Kidney (tissue), 14 donors: Measurements from ENCODE around the gene MRPL22. TPM values are rescaled to one million over a fixed set of nuclear protein-coding genes. Genes with fewer than 3 reads are reported as not detected.
"Not testable (repeated sequence)": the region's sequence is repeated elsewhere in the genome, so short reads cannot be mapped to it uniquely, and the experiment has no call there.

Source experiments
- DNase-seq, 5 donors: peaks; one replicate each; pipeline ENCODE4 v3.0.0-alpha.2; 2013 to 2020
- FAIRE-seq: peaks from 2 replicates; lab custom pipeline; 2012; peaks lifted over from hg19 to GRCh38; lab: Jason Lieb, UNC
- H3K27ac ChIP-seq, 2 donors: one replicate each; pipeline ENCODE4 v1.7.0; 2013; ENCODE audit warnings: low read depth in 2 of 2, low read length in 2 of 2, inconsistent platforms in 1 of 2
- H3K27me3 ChIP-seq: one replicate; pipeline ENCODE4 v1.7.1; 2013; ENCODE audit warnings: low read length, inconsistent platforms; ENCODE audit not compliant: control insufficient read depth, insufficient read depth
- H3K36me3 ChIP-seq, 3 donors: one replicate each; pipeline versions ENCODE4 v1.7.0 to v1.7.1; 2013; ENCODE audit warnings: low read length in 3 of 3, control low read depth in 1 of 3, inconsistent platforms in 1 of 3; ENCODE audit not compliant: insufficient read depth in 3 of 3, control insufficient read depth in 2 of 3
- H3K4me1 ChIP-seq, 3 donors: one replicate each; pipeline versions ENCODE4 v1.7.0 to v1.7.1; 2013; ENCODE audit warnings: low read length in 3 of 3, inconsistent platforms in 1 of 3, low read depth in 1 of 3; ENCODE audit not compliant: control insufficient read depth in 2 of 3, insufficient read depth in 2 of 3
- H3K4me3 ChIP-seq, 3 donors: one replicate each; pipeline versions ENCODE4 v1.7.0 to v1.8.1; 2013; ENCODE audit warnings: low read length in 3 of 3, control low read depth in 1 of 3, inconsistent platforms in 1 of 3
- H3K9ac ChIP-seq, 3 donors: one replicate each; pipeline versions ENCODE4 v1.7.0 to v1.7.1; 2013; ENCODE audit warnings: low read length in 3 of 3, control low read depth in 1 of 3, inconsistent platforms in 1 of 3
- H3K9me3 ChIP-seq, 3 donors: one replicate each; pipeline versions ENCODE4 v1.7.0 to v1.7.1; 2013; ENCODE audit warnings: low read length in 3 of 3, control low read depth in 1 of 3, inconsistent platforms in 1 of 3; ENCODE audit not compliant: control insufficient read depth in 2 of 3, insufficient read depth in 1 of 3
- intact Hi-C: fragments of 100-400 bp; cut with DNase I; formaldehyde crosslinking; loops from one replicate; pipeline ENCODE4 v1.11.1; 2022
- polyA plus RNA-seq: library from polyadenylated mRNA; stranded (reverse); fragments of 350-450 nt; fragmentation: Illumina TruSeq; extraction: RNeasy Lipid Tissue Mini Kit (QIAGEN cat#74804); gene quantifications from one replicate; pipeline ENCODE4 v1.2.3, GENCODE V29; 2014; ENCODE audit warnings: low read depth, low replicate concordance; ENCODE audit not compliant: insufficient read depth
- total RNA-seq: library from RNA; stranded (reverse); fragmentation: NEBNext Ultra II Directional; extraction: Animal tissue kit (Norgen Biotek cat#: 25700); gene quantifications from one replicate; pipeline ENCODE4 v1.2.1, GENCODE V29; 2021
- TF ChIP-seq, protein P1 (sequence below): IDR thresholded peaks from 3 replicates; pipeline ENCODE4 v1.5.1; 2012; ENCODE audit warnings: mild to moderate bottlenecking, moderate library complexity, borderline replicate concordance; ENCODE audit not compliant: insufficient read depth; ENCODE audit errors: extremely low read depth
- donor health status: control.
- donor health status: control.
- donor health status: control.
- donor health status: control.
- donor health status: control.
- donor health status: DM: yes; HTN: yes; CAD: no.
- donor health status: Normal renal cell carcinoma (clear cell type).

Gene MRPL22
- total and polyA plus RNA-seq, 2 donors from 2014 or later = 40.8 to 72.7 TPM

DNA sequence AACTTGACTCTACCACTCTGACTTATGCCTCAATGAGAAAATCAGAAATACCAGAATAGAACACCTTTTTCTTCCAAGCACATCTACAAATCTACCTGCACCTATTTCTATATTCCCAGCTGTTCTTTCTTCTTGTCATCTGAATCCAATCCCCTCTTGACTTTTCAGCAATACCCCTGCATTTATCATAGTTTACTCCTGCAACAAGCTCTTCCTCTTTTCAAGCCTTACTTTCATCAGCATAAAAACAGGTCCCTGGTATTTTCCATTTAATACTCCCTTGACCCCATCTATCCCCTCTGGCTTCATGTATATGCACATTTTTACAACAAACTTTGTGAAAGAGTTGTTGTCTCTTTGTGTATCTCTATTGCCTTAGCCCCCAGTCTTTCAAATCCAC, 6.0 kb upstream of the MRPL22 start:
- H3K4me3 ChIP-seq = no peak overlapping the region
- H3K27ac ChIP-seq = no peak overlapping the region
- H3K9ac ChIP-seq = no peak overlapping the region
- H3K4me1 ChIP-seq = peaks cover 3 to 11% (median 7%) of the 10 kb centered on the region in 3 donors
- TF ChIP-seq, protein P1, sequence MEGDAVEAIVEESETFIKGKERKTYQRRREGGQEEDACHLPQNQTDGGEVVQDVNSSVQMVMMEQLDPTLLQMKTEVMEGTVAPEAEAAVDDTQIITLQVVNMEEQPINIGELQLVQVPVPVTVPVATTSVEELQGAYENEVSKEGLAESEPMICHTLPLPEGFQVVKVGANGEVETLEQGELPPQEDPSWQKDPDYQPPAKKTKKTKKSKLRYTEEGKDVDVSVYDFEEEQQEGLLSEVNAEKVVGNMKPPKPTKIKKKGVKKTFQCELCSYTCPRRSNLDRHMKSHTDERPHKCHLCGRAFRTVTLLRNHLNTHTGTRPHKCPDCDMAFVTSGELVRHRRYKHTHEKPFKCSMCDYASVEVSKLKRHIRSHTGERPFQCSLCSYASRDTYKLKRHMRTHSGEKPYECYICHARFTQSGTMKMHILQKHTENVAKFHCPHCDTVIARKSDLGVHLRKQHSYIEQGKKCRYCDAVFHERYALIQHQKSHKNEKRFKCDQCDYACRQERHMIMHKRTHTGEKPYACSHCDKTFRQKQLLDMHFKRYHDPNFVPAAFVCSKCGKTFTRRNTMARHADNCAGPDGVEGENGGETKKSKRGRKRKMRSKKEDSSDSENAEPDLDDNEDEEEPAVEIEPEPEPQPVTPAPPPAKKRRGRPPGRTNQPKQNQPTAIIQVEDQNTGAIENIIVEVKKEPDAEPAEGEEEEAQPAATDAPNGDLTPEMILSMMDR = no peak
- intact Hi-C loops = no loop called here
- no peaks in the 10 kb centered on the region for H3K27me3 ChIP-seq
- no peak for DNase-seq
- no peak for FAIRE-seq
- H3K9me3 ChIP-seq = no peaks in the 10 kb centered on the region
- H3K36me3 ChIP-seq = peaks cover 2 to 9% (median 3%) of the 10 kb centered on the region in 3 donors

DNA sequence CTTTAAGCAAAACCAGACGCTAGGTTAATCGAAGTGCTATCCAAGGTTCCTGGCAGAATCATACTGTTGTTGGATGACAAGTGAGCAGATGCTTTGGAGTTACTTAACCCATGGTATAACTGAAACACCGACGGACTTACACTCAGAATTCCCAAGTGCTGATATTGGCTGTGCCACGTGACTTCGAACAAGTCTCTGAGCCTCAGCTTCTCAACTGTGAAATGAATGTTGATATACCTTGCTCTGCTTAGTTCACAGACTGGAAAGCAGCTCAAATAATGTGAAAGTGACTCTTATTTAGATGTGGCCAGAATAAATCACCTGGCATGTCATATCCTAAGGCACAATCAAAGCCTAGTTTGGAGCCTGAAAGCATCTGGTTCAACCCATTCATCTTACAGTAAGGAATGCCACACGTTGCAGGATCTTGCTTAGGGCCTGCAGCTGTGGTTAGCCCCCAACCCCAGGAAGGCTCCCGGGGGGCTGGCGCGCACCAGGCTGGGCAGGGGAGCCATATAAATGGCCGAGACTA, 3.6 kb upstream of the MRPL22 start:
- no peak for FAIRE-seq
- intact Hi-C loops = no loop called here
- TF ChIP-seq, protein P1 = no peak
- Histone ChIP-seq H3K36me3 (no peaks in the 10 kb centered on the region), H3K4me3 (peak overlapping the region; percentile 77 to 93 (median 80)), H3K27me3 (no peaks in the 10 kb centered on the region), H3K9ac (peak overlapping the region; percentile 59 to 79 (median 76)), H3K27ac (no peak overlapping the region), H3K4me1 (peaks cover 3 to 13% (median 10%) of the 10 kb centered on the region in 3 donors), H3K9me3 (no peaks in the 10 kb centered on the region)
- DNase-seq = no peak

DNA sequence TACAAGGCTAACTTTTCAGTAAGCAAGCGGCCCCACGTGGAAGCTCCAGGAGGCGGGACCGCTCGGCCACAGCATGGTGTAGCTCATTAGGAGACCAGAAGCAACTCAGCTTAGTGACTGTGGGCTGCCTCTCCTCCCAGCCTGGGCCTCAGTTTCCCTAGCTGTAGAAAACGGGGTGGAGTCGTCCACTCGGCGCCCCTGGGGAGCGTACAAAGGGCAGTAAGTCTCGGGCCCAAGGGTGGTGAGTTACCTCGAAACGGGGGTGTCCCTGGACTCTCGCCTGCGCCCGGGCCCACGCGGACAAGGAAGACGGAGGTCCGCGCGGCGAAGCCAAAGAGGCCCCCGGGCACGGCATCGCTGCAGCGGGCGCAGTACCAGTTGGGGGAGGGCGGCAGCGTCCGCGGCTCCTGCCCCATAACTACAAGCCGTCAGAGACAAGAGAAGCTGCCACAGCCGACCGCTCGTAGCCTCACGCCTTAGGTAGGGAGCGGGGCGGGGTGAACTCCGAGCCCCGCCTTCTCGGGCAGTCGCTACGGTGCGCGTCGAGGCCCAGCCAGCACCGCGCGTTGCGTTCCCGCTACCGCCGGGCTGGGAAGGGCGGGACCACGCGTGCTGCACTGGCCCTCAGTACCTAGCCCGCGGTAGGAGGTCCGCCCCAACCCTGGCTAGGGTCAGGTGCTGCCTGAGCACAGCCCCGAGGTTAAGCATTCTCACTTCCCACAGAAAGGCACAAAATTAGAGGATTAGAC, 3.0 kb upstream of the MRPL22 start, which contains the start of gene GEMIN5:
Gene GEMIN5, minus strand, starts transcription at position 494 of the 749 bp plus-strand sequence. Its CDS starts 78 bp downstream, at position 416.
- Histone ChIP-seq H3K36me3 (no peaks in the 10 kb centered on the region), H3K27ac (no peak within 1 kb of the TSS), H3K4me3 (peak within 1 kb of the TSS; percentile 77 to 93 (median 80)), H3K27me3 (no peaks in the 10 kb centered on the region), H3K9ac (peak within 1 kb of the TSS; percentile 59 to 79 (median 76)), H3K4me1 (peaks cover 3 to 19% (median 12%) of the 10 kb centered on the region in 3 donors), H3K9me3 (no peaks in the 10 kb centered on the region)
- TF ChIP-seq, protein P1 = no peak
- FAIRE-seq (no peak), DNase-seq (peak; percentile 89 to 94 (median 93))
- intact Hi-C loops = no loop called here

DNA sequence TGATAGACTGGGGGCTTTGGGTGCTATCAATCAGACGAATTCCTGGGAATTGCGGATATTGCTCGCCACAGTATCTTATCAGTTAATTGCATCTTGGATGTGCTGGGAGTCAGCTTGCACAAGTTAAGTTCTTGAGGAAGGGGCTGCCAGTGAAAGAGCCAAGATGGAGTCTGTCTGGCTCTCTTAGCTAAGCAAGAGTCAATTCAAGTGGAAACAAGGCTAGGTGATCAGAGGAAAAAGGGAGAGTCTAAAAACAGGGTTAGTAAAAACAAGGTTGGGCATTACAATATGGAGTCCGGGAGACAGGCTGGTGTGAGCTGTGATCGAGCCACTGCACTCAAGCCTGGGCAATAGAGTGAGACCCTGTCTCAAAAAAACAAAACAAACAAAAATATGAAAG, 1.5 kb upstream of the MRPL22 start:
- H3K9ac ChIP-seq, FAIRE-seq, H3K9me3 ChIP-seq, H3K27ac ChIP-seq, H3K36me3 ChIP-seq, H3K27me3 ChIP-seq, DNase-seq, intact Hi-C loops, H3K4me3 ChIP-seq: not testable (repeated sequence)
- H3K4me1 ChIP-seq = peaks cover 3 to 19% (median 12%) of the 10 kb centered on the region in 3 donors
